HCT116 (cell line): ENCODE data around the gene ZNF536. TPM values are rescaled to one million over a fixed set of nuclear protein-coding genes. Genes with fewer than 3 reads are reported as not detected.

Source experiments
- ATAC-seq: fragments of 200-7000 bp; cut with Tn5 transposase; 2 replicates; pipeline ENCODE4 v1.9.1; 2020; ENCODE audit warnings: mild to moderate bottlenecking, moderate library complexity
- BruUV-seq: library from RNA; stranded (reverse); fragments of 400-500 nt; replicated peaks from 2 replicates; lab custom pipeline; 2021; lab: Mats Ljungman, UMichigan
- CTCF ChIA-PET: fragments of 300-600 bp; sonication (Branson Sonifier 250); formaldehyde crosslinking; loops from one replicate; lab custom pipeline; 2021; ENCODE audit warnings: antibody characterized with exemption; lab: Charles Lee
- POLR2A ChIA-PET: fragments of 300-600, 350-600 bp; sonication (Branson Sonifier 250); formaldehyde crosslinking; loops from one replicate; lab custom pipeline; 2021; ENCODE audit warnings: antibody characterized with exemption; lab: Charles Lee
- RAD21 ChIA-PET, 2 experiments: fragments of 300-600 bp; sonication (Branson Sonifier 250); formaldehyde crosslinking; loops; one replicate each; lab custom pipeline; 2023; ENCODE audit warnings: low total read pairs in 2 of 2; ENCODE audit not compliant: uncharacterized antibody in 2 of 2, unreplicated experiment in 2 of 2, low non-redundant PET in 1 of 2; lab: Charles Lee
- DNase-seq: peaks from one replicate; pipeline ENCODE4 v3.0.0-alpha.2; 2010; ENCODE audit warnings: low read depth, low spot score
- H2AFZ ChIP-seq: fragments of 200-600 bp; shearing (Covaris generic), sonication (generic); 2 replicates; pipeline ENCODE4 v1.6.1; 2017; ENCODE audit warnings: low read depth, mixed run types, mixed read lengths, antibody characterized with exemption, low read length; ENCODE audit not compliant: poor library complexity, severe bottlenecking
- H3K27ac ChIP-seq: 2 replicates; pipeline ENCODE4 v1.5.1; 2012; ENCODE audit warnings: low read depth, low read length
- H3K27me3 ChIP-seq: fragments of 200-600 bp; sonication (generic); 2 replicates; pipeline ENCODE4 v1.6.1; 2016; ENCODE audit warnings: mixed run types, low read length, mixed read lengths; ENCODE audit not compliant: insufficient read depth
- H3K36me3 ChIP-seq, 2 experiments: fragments of 200-500 bp in 1 of 2; fragments of 200-600 bp in 1 of 2; sonication (Bioruptor generic) in 1 of 2; sonication (generic) in 1 of 2; 2 replicates each; pipeline versions ENCODE4 v1.5.1 to v1.6.1; 2014 to 2016; ENCODE audit warnings: low read length in 2 of 2, inconsistent platforms in 1 of 2, mixed read lengths in 1 of 2, mixed run types in 1 of 2; ENCODE audit not compliant: insufficient read depth in 2 of 2, control insufficient read depth in 1 of 2
- H3K4me1 ChIP-seq, 2 experiments: fragments of 200-600 bp in 1 of 2; sonication (generic) in 1 of 2; 2 replicates each; pipeline versions ENCODE4 v1.5.1 to v1.6.1; 2012 to 2017; ENCODE audit warnings: low read length in 2 of 2, inconsistent platforms in 1 of 2, mild to moderate bottlenecking in 1 of 2, mixed read lengths in 1 of 2, mixed run types in 1 of 2, moderate library complexity in 1 of 2; ENCODE audit not compliant: insufficient read depth in 2 of 2, control insufficient read depth in 1 of 2
- H3K4me2 ChIP-seq: fragments of 200-600 bp; sonication (generic); 2 replicates; pipeline ENCODE4 v1.6.1; 2017; ENCODE audit warnings: mixed run types, low read length, mixed read lengths
- H3K4me3 ChIP-seq, 2 experiments: fragments of 200-600 bp in 1 of 2; sonication (generic) in 1 of 2; replicated peaks in 1 of 2; 2 replicates each; pipeline ENCODE4 v1.5.1; 2011 to 2016; ENCODE audit warnings: low read length in 2 of 2, control low read depth in 1 of 2, low read depth in 1 of 2, mild to moderate bottlenecking in 1 of 2, mixed read lengths in 1 of 2, mixed run types in 1 of 2
- H3K79me2 ChIP-seq: fragments of 200-600 bp; sonication (generic); 2 replicates; pipeline ENCODE4 v1.6.1; 2017; ENCODE audit warnings: mild to moderate bottlenecking, mixed run types, low read length, moderate library complexity, mixed read lengths; ENCODE audit not compliant: insufficient read depth
- H3K9ac ChIP-seq: fragments of 200-600 bp; sonication (generic); 2 replicates; pipeline ENCODE4 v1.6.1; 2016; ENCODE audit warnings: low read length, mixed read lengths
- H3K9me2 ChIP-seq: fragments of 200-600 bp; sonication (generic), shearing (Covaris generic); 2 replicates; pipeline ENCODE4 v1.6.1; 2017; ENCODE audit warnings: mixed run types, mild to moderate bottlenecking, moderate library complexity; ENCODE audit not compliant: insufficient read depth
- H3K9me3 ChIP-seq, 2 experiments: fragments of 200-500 bp in 1 of 2; fragments of 200-600 bp in 1 of 2; sonication (Bioruptor generic) in 1 of 2; sonication (generic) in 1 of 2; 2 replicates each; pipeline ENCODE4 v1.6.1; 2014 to 2017; ENCODE audit warnings: low read length in 2 of 2, mixed read lengths in 2 of 2, inconsistent platforms in 1 of 2, low read depth in 1 of 2, mild to moderate bottlenecking in 1 of 2, mixed run types in 1 of 2, moderate library complexity in 1 of 2; ENCODE audit not compliant: control insufficient read depth in 1 of 2, insufficient read depth in 1 of 2
- H4K20me1 ChIP-seq: fragments of 200-600 bp; sonication (generic), shearing (Covaris generic); 2 replicates; pipeline ENCODE4 v1.6.1; 2017; ENCODE audit warnings: mixed run types, mild to moderate bottlenecking, moderate library complexity; ENCODE audit not compliant: insufficient read depth
- CBX3 ChIP-seq: IDR thresholded peaks from 2 replicates; pipeline ENCODE4 v1.6.1; 2012; ENCODE audit warnings: low read depth
- CEBPB ChIP-seq: IDR thresholded peaks from 2 replicates; pipeline ENCODE4 v1.6.1; 2012; ENCODE audit warnings: low read depth
- CTCF ChIP-seq, 3 experiments: fragments of 200-600 bp in 1 of 3; sonication (generic) in 1 of 3; IDR thresholded peaks in 2 of 3; conservative IDR thresholded peaks in 1 of 3; 2 replicates each; pipeline ENCODE4 v1.5.1; 2012 to 2017; ENCODE audit warnings: low read depth in 2 of 3, low read length in 2 of 3, antibody characterized with exemption in 1 of 3, borderline replicate concordance in 1 of 3, control low read depth in 1 of 3, mild to moderate bottlenecking in 1 of 3, mixed read lengths in 1 of 3, mixed run types in 1 of 3, moderate library complexity in 1 of 3; ENCODE audit not compliant: insufficient read depth in 1 of 3
- ELF1 ChIP-seq: IDR thresholded peaks from 2 replicates; pipeline ENCODE4 v1.6.1; 2012; ENCODE audit warnings: low read depth, borderline replicate concordance
- EZH2 ChIP-seq: fragments of 200-600 bp; sonication (generic); IDR thresholded peaks from 2 replicates; pipeline ENCODE4 v1.6.1; 2017; ENCODE audit warnings: antibody characterized with exemption, mixed run types
- EZH2phosphoT487 ChIP-seq: fragments of 200-600 bp; IDR thresholded peaks from 2 replicates; pipeline ENCODE4 v1.6.1; 2018; ENCODE audit warnings: antibody characterized with exemption, borderline replicate concordance
- FOSL1 ChIP-seq: IDR thresholded peaks from 2 replicates; pipeline ENCODE4 v1.6.1; 2012; ENCODE audit warnings: low read depth
- JUND ChIP-seq: IDR thresholded peaks from 2 replicates; pipeline ENCODE4 v1.6.1; 2012
- RAD21 ChIP-seq: IDR thresholded peaks from 2 replicates; pipeline ENCODE4 v1.6.1; 2012; ENCODE audit warnings: low read depth, mild to moderate bottlenecking
- REST ChIP-seq: IDR thresholded peaks from 2 replicates; pipeline ENCODE4 v1.6.1; 2012; ENCODE audit warnings: low read depth
- SIN3A ChIP-seq: IDR thresholded peaks from 2 replicates; pipeline ENCODE4 v1.6.1; 2012; ENCODE audit warnings: low read depth
- SP1 ChIP-seq: IDR thresholded peaks from 2 replicates; pipeline ENCODE4 v1.6.1; 2012; ENCODE audit warnings: low read depth
- SRF ChIP-seq: IDR thresholded peaks from 2 replicates; pipeline ENCODE4 v1.6.1; 2012; ENCODE audit warnings: low read depth
- TCF7L2 ChIP-seq: IDR thresholded peaks from 2 replicates; pipeline ENCODE4 v1.7.0; 2011; ENCODE audit warnings: borderline replicate concordance, inconsistent platforms; ENCODE audit not compliant: insufficient read depth, insufficient read length; ENCODE audit errors: extremely low read depth
- ZBTB33 ChIP-seq: IDR thresholded peaks from 2 replicates; pipeline ENCODE4 v1.6.1; 2011; ENCODE audit warnings: mild to moderate bottlenecking, low read length, moderate library complexity; ENCODE audit not compliant: insufficient replicate concordance; ENCODE audit errors: extremely low read depth
- ZFX ChIP-seq: fragments of 450-650 bp; IDR thresholded peaks from 2 replicates; pipeline ENCODE4 v1.6.1; 2017
- intact Hi-C: fragments of 100-400 bp; cut with micrococcal nuclease; formaldehyde crosslinking; loops from 2 replicates; pipeline ENCODE4 v1.10.0; 2022
- total RNA-seq: library from RNA; stranded (reverse); gene quantifications from one replicate; pipeline ENCODE4 v1.2.1, GENCODE V29; 2021; ENCODE audit not compliant: unreplicated experiment

ZNF536 gene
- total RNA-seq, 1 experiment from 2014 or later: not detected

- TF ChIP-seq ZBTB33 (no peak), CBX3 (no peak), RAD21 (no peak), SP1 (no peak), JUND (no peak), CEBPB (no peak), ELF1 (no peak), TCF7L2 (no peak), FOSL1 (no peak)
Measured at GRCh38 chr19:30371161-30371836, 885 bp upstream of the ZNF536 start (continued).

- BruUV-seq: no TSS peak
- no peaks in the 10 kb centered on the region for H3K36me3 ChIP-seq
- no peak for TF ChIP-seq CTCF (IDR thresholded peaks at IDR 0.05 in 2 of 3, conservative IDR thresholded peaks at IDR 0.05 in 1 of 3; ENCODE audit: borderline replicate concordance in 1 of 3, insufficient read depth in 1 of 3, low read depth in 2 of 3, low read length in 2 of 3)
- TF ChIP-seq REST: no peak
- no peak for TF ChIP-seq SRF
- no peak for TF ChIP-seq ZBTB33
- TF ChIP-seq ZFX: no peak
- TF ChIP-seq EZH2phosphoT487: no peak
- TF ChIP-seq SIN3A: no peak
- no peak for TF ChIP-seq RAD21
- no peak for TF ChIP-seq EZH2
- no peak for TF ChIP-seq TCF7L2
Measured at GRCh38 chr19:30373593-30373992, 1.4 kb downstream of the ZNF536 start.

More at GRCh38 chr19:30373593-30373992, 1.4 kb downstream of the ZNF536 start:
- Histone ChIP-seq H3K4me1 (no peaks in the 10 kb centered on the region), H3K9me2 (no peaks in the 10 kb centered on the region), H2AFZ (no peak overlapping the region), H3K4me3 (no peak overlapping the region), H3K9me3 (no peaks in the 10 kb centered on the region), H3K27ac (no peak overlapping the region), H3K9ac (no peak overlapping the region), H3K4me2 (no peak overlapping the region), H3K27me3 (peaks cover 7% of the 10 kb centered on the region; the same call in 1 of the 2 replicates), H4K20me1 (no peaks in the 10 kb centered on the region), H3K79me2 (no peaks in the 10 kb centered on the region)
- intact Hi-C loops: no loop called here
- CTCF ChIA-PET: no interaction called here
- DNase-seq (no peak), ATAC-seq (no peak)
- POLR2A ChIA-PET: no interaction called here
- RAD21 ChIA-PET: no interaction called here
